PC-3 (cell line): ENCODE measurements around the gene NCF4. TPM values are rescaled to one million over a fixed set of nuclear protein-coding genes. Genes with fewer than 3 reads are reported as not detected.
A peak's percentile ranks its signal among the peaks of the same experiment; 100 is the strongest.

ENCODE experiments used
- ATAC-seq: fragments of 200-7000 bp; cut with Tn5 transposase; 2 replicates; pipeline ENCODE4 v1.9.1; 2020; ENCODE audit warnings: mild to moderate bottlenecking, moderate library complexity
- BruUV-seq: library from RNA; stranded (reverse); fragments of 400-500 nt; replicated peaks from 2 replicates; lab custom pipeline; 2021; lab: Mats Ljungman, UMichigan
- CTCF ChIA-PET: fragments of 300-600 bp; sonication (Branson Sonifier 250); formaldehyde crosslinking; loops from one replicate; lab custom pipeline; 2022; ENCODE audit warnings: antibody characterized with exemption; lab: Charles Lee
- POLR2A ChIA-PET: fragments of 300-600 bp; sonication (Branson Sonifier 250); formaldehyde crosslinking; loops from one replicate; lab custom pipeline; 2022; ENCODE audit warnings: antibody characterized with exemption; ENCODE audit not compliant: unreplicated experiment; lab: Charles Lee
- DNase-seq: peaks from one replicate; pipeline ENCODE4 v3.0.0-alpha.2; 2015
- H2AFZ ChIP-seq: fragments of 300-600 bp; sonication (generic); 2 replicates; pipeline ENCODE4 v1.6.0; 2016; ENCODE audit warnings: antibody characterized with exemption, low read length
- H3F3A ChIP-seq: fragments of 300-600 bp; sonication (generic); one replicate; pipeline ENCODE4 v1.6.0; 2017; ENCODE audit warnings: antibody characterized with exemption, low read length, control low read depth, mild to moderate bottlenecking; ENCODE audit not compliant: unreplicated experiment
- H3K27ac ChIP-seq: fragments of 300-600 bp; sonication (generic); 2 replicates; pipeline ENCODE4 v1.5.1; 2016; ENCODE audit warnings: mild to moderate bottlenecking, low read length
- H3K27me3 ChIP-seq: fragments of 300-600 bp; sonication (generic); 2 replicates; pipeline ENCODE4 v1.6.1; 2016; ENCODE audit warnings: low read length, mixed read lengths
- H3K36me3 ChIP-seq: fragments of 300-600 bp; sonication (generic); 2 replicates; pipeline ENCODE4 v1.6.1; 2016; ENCODE audit warnings: low read depth, mixed run types, low read length, mixed read lengths
- H3K4me1 ChIP-seq: fragments of 300-600 bp; sonication (generic); 2 replicates; pipeline ENCODE4 v1.5.1; 2016; ENCODE audit warnings: low read length; ENCODE audit not compliant: insufficient read depth
- H3K4me2 ChIP-seq: fragments of 300-600 bp; sonication (generic); 2 replicates; pipeline ENCODE4 v1.6.0; 2016; ENCODE audit warnings: low read length
- H3K4me3 ChIP-seq: fragments of 300-600 bp; sonication (generic); 2 replicates; pipeline ENCODE4 v1.5.1; 2016; ENCODE audit warnings: mild to moderate bottlenecking, low read length, mixed read lengths
- H3K79me2 ChIP-seq: fragments of 300-600 bp; sonication (generic); 2 replicates; pipeline ENCODE4 v1.6.1; 2017; ENCODE audit warnings: low read length, mixed read lengths
- H3K9ac ChIP-seq: fragments of 300-600 bp; sonication (generic); 2 replicates; pipeline ENCODE4 v1.6.0; 2016; ENCODE audit warnings: mild to moderate bottlenecking, low read length
- H3K9me2 ChIP-seq: fragments of 300-600 bp; sonication (generic); replicated peaks from 2 replicates; pipeline ENCODE4 v1.6.1; 2016; ENCODE audit warnings: mixed run types, low read length, mixed read lengths
- H3K9me3 ChIP-seq: fragments of 300-600 bp; sonication (generic); 2 replicates; pipeline ENCODE4 v1.6.1; 2016; ENCODE audit warnings: low read length, mixed read lengths
- H4K20me1 ChIP-seq: fragments of 300-600 bp; sonication (generic); 2 replicates; pipeline ENCODE4 v1.6.1; 2016; ENCODE audit warnings: low read length, mixed read lengths
- CTCF ChIP-seq: fragments of 300-600 bp; sonication (generic); conservative IDR thresholded peaks from 2 replicates; pipeline ENCODE4 v1.5.1; 2017; ENCODE audit warnings: antibody characterized with exemption, low read depth, mild to moderate bottlenecking, low read length
- EZH2 ChIP-seq: fragments of 300-600 bp; sonication (generic); IDR thresholded peaks from one replicate; pipeline ENCODE4 v1.6.1; 2017; ENCODE audit warnings: antibody characterized with exemption, mild to moderate bottlenecking, low read length; ENCODE audit not compliant: unreplicated experiment
- EZH2phosphoT487 ChIP-seq: fragments of 300-600 bp; sonication (generic); IDR thresholded peaks from 2 replicates; pipeline ENCODE4 v1.6.1; 2018; ENCODE audit warnings: mild to moderate bottlenecking, antibody characterized with exemption, low read length, borderline replicate concordance
- intact Hi-C: fragments of 100-400 bp; cut with micrococcal nuclease; formaldehyde crosslinking; loops from 2 replicates; pipeline ENCODE4 v1.9.0; 2023
- total RNA-seq: library from RNA; depleted of rRNA; stranded (reverse); fragments of >200 nt; gene quantifications from 2 replicates; pipeline ENCODE4 v1.2.3, GENCODE V29; 2014

NCF4 gene
- total RNA-seq, 1 experiment from 2014 or later, result 0.47 TPM

DNA sequence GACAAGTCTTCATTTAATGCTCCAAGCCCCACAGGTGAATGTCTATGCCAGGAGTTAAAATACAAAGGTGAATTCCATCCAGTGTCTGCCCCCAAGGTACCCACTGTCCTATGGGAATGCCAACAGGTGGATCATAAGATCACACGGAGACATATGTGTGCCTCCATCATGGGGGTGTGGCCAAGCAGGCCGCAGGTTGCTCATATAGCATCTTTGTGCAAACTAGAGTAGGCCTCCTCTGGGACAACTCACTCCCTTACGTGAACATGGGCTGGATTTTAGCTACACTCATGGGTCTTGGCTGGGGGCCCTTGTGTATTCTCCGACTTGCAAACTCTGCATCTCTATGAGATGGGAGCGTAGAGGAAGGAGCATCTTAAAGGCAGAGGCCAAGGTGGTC is 6.9 kb downstream of the NCF4 start:
- Histone ChIP-seq H3K79me2 (no peaks in the 10 kb centered on the region), H3K27ac (no peak overlapping the region), H4K20me1 (no peaks in the 10 kb centered on the region), H2AFZ (no peak overlapping the region), H3K4me1 (peaks cover 26% of the 10 kb centered on the region), H3K4me2 (no peak overlapping the region), H3K4me3 (no peak overlapping the region), H3K9ac (no peak overlapping the region), H3F3A (no peaks in the 10 kb centered on the region), H3K9me2 (no peaks in the 10 kb centered on the region), H3K9me3 (no peaks in the 10 kb centered on the region), H3K36me3 (no peaks in the 10 kb centered on the region), H3K27me3 (no peaks in the 10 kb centered on the region)
- intact Hi-C loops, result no loop called here
- no TSS peak for BruUV-seq
- ChIA-PET CTCF (no interaction called here), POLR2A (no interaction called here)
- no peak for DNase-seq
- TF ChIP-seq EZH2phosphoT487 (no peak), CTCF (no peak), EZH2 (no peak)
- no peak for ATAC-seq

GRCh38 chr22:36868546-36869181 is 7.9 kb downstream of the NCF4 start:
- H3K27ac ChIP-seq, result no peak overlapping the region
- TF ChIP-seq EZH2phosphoT487 (no peak), EZH2 (no peak), CTCF (no peak)
- intact Hi-C loops, result no loop called here
- H3K4me1 ChIP-seq, result peaks cover 26% of the 10 kb centered on the region
- H3K9me2 ChIP-seq, result no peaks in the 10 kb centered on the region
- no TSS peak for BruUV-seq
- H3K4me3 ChIP-seq, result no peak overlapping the region
- H4K20me1 ChIP-seq, result no peaks in the 10 kb centered on the region
- no peaks in the 10 kb centered on the region for H3K27me3 ChIP-seq
- ATAC-seq (no peak), DNase-seq (no peak)
- H3K36me3 ChIP-seq, result no peaks in the 10 kb centered on the region
- no peak overlapping the region for H2AFZ ChIP-seq
- H3K9me3 ChIP-seq, result no peaks in the 10 kb centered on the region
- ChIA-PET CTCF (no interaction called here), POLR2A (no interaction called here)
- H3K9ac ChIP-seq, result no peak overlapping the region
- H3F3A ChIP-seq, result no peaks in the 10 kb centered on the region
- H3K4me2 ChIP-seq, result no peak overlapping the region
- no peaks in the 10 kb centered on the region for H3K79me2 ChIP-seq

DNA sequence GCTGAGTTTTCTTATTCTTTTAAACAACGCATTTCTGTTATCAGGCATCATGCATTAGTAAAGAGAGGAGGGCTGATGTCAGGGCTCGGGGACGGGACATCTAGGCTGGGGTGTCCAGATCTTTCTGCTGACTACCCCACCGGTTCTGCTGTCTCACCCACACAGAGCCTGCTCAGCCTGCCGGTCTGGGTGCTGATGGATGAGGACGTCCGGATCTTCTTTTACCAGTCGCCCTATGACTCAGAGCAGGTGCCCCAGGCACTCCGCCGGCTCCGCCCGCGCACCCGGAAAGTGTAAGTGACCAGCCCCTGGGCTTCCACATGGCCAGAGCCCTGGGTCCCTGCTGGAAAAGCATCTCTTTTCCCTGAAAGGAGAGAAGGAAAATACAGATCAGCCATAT is 9.4 kb downstream of the NCF4 start:
- no peaks in the 10 kb centered on the region for H3K27me3 ChIP-seq
- peak; percentile 79 for DNase-seq
- H3K4me1 ChIP-seq, result peaks cover 31% of the 10 kb centered on the region
- no peak overlapping the region; the same call in 1 of the 2 replicates for H3K9ac ChIP-seq
- BruUV-seq, result no TSS peak
- no peaks in the 10 kb centered on the region for H4K20me1 ChIP-seq
- H3K4me2 ChIP-seq, result peak overlapping the region; percentile 33
- peak; percentile 80 for ATAC-seq
- no peak for TF ChIP-seq CTCF
- peak overlapping the region; percentile 67 for H3K27ac ChIP-seq
- ChIA-PET POLR2A (no interaction called here), CTCF (no interaction called here)
- no peak overlapping the region for H3K4me3 ChIP-seq
- H3K36me3 ChIP-seq, result no peaks in the 10 kb centered on the region
- no peaks in the 10 kb centered on the region for H3K79me2 ChIP-seq
- H3K9me3 ChIP-seq, result no peaks in the 10 kb centered on the region
- H2AFZ ChIP-seq, result 0 out of 2 replicates have a peak overlapping the region, but pooled peaks have one; percentile 24
- no peaks in the 10 kb centered on the region for H3F3A ChIP-seq
- H3K9me2 ChIP-seq, result no peaks in the 10 kb centered on the region
- intact Hi-C loops, result no loop called here
